C4-2B (cell line): ENCODE results near the gene KRT40.

Experiments used
- H3K27ac ChIP-seq: fragments of 450-650 bp; 2 replicates; pipeline ENCODE4 v1.5.1; 2017
- CTCF ChIP-seq: fragments of 450-650 bp; conservative IDR thresholded peaks from 2 replicates; pipeline ENCODE4 v1.5.1; 2017; ENCODE audit warnings: mild to moderate bottlenecking
- ZFX ChIP-seq: fragments of 450-650 bp; IDR thresholded peaks from 2 replicates; pipeline ENCODE4 v1.6.1; 2017

The KRT40 gene

GRCh38 chr17:40984226-40984625 lies at the start of gene KRT40:
TSS of gene KRT40 (minus strand) at chr17:40984326. CDS start at chr17:40984273, 53 bp downstream.
- no peak for TF ChIP-seq CTCF
- TF ChIP-seq ZFX, result no peak
- H3K27ac ChIP-seq, result no peak within 1 kb of the TSS

GRCh38 chr17:41029633-41030245 lies 45.6 kb upstream of the KRT40 start, which contains the start of gene KRTAP1-4:
TSS of gene KRTAP1-4 (minus strand) at chr17:41030195. CDS start at chr17:41030078, 117 bp downstream.
- TF ChIP-seq ZFX, result no peak
- H3K27ac ChIP-seq, result no peak within 1 kb of the TSS

GRCh38 chr17:41026715-41027471 lies 42.8 kb upstream of the KRT40 start, which contains the start of gene KRTAP1-5:
TSS of gene KRTAP1-5 (minus strand) at chr17:41027208. CDS start at chr17:41027155, 53 bp downstream.
- no peak within 1 kb of the TSS for H3K27ac ChIP-seq
- no peak for TF ChIP-seq ZFX
- no peak for TF ChIP-seq CTCF

- TF ChIP-seq CTCF, result no peak
- no peak for TF ChIP-seq ZFX
- no peak overlapping the region; the same call in 1 of the 2 replicates for H3K27ac ChIP-seq
These were observed 40.6 kb upstream of the KRT40 start for GRCh38 chr17:41024697-41025096.

- H3K27ac ChIP-seq, result no peak overlapping the region
- TF ChIP-seq CTCF (no peak), ZFX (no peak)
These were observed 36.2 kb upstream of the KRT40 start for GRCh38 chr17:41020336-41020735.

GRCh38 chr17:41019415-41019814 lies 35.3 kb upstream of the KRT40 start:
- TF ChIP-seq CTCF (no peak), ZFX (no peak)
- H3K27ac ChIP-seq, result no peak overlapping the region

GRCh38 chr17:41018541-41018940 lies 34.4 kb upstream of the KRT40 start:
- no peak overlapping the region for H3K27ac ChIP-seq
- no peak for TF ChIP-seq ZFX
- no peak for TF ChIP-seq CTCF
